AG09309 (cell line): ENCODE measurements around the gene CALML4.

Source experiments
- DNase-seq: peaks from one replicate; pipeline ENCODE4 v3.0.0-alpha.2; 2010; ENCODE audit warnings: low read depth
- H3K4me3 ChIP-seq: 2 replicates; pipeline ENCODE4 v1.5.1; 2011; ENCODE audit warnings: mild to moderate bottlenecking, low read depth, low read length, moderate library complexity; ENCODE audit not compliant: control insufficient read depth
- TF ChIP-seq, protein P1 (sequence below): IDR thresholded peaks from 2 replicates; pipeline ENCODE4 v1.5.1; 2011; ENCODE audit warnings: mild to moderate bottlenecking, low read depth, low read length, inconsistent platforms; ENCODE audit not compliant: insufficient read depth, control insufficient read depth; ENCODE audit errors: missing control alignments

Gene CALML4

GRCh38 chr15:68143785-68144184 lies 61.3 kb downstream of the CALML4 start:
- H3K4me3 ChIP-seq: no peak overlapping the region
- DNase-seq: no peak
- TF ChIP-seq, protein P1, sequence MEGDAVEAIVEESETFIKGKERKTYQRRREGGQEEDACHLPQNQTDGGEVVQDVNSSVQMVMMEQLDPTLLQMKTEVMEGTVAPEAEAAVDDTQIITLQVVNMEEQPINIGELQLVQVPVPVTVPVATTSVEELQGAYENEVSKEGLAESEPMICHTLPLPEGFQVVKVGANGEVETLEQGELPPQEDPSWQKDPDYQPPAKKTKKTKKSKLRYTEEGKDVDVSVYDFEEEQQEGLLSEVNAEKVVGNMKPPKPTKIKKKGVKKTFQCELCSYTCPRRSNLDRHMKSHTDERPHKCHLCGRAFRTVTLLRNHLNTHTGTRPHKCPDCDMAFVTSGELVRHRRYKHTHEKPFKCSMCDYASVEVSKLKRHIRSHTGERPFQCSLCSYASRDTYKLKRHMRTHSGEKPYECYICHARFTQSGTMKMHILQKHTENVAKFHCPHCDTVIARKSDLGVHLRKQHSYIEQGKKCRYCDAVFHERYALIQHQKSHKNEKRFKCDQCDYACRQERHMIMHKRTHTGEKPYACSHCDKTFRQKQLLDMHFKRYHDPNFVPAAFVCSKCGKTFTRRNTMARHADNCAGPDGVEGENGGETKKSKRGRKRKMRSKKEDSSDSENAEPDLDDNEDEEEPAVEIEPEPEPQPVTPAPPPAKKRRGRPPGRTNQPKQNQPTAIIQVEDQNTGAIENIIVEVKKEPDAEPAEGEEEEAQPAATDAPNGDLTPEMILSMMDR: no peak

DNA sequence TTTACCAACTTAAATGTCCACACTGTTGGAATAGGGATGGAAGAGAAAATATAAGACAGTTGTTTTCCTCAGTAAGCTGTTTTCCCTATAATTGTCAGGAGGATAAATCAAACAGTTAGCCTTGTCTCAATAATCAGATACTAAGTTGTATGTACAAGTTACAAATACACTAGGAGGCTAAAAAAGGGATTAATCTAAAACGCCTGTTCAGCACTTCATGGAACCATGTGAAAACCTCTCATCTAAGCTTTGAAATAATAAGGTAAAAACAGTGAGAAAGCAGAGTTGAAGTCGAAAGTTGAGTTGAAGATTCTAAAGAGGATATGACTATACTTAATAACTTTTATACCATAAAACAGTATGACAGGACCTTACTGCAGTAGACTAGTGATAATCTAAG lies 62.0 kb downstream of the CALML4 start:
- no peak for DNase-seq
- no peak overlapping the region for H3K4me3 ChIP-seq
- TF ChIP-seq, protein P1: no peak
